Tibial nerve (tissue), 4 donors: Measurements from ENCODE around the gene TEF. TPM values are rescaled to one million over a fixed set of nuclear protein-coding genes. Genes with fewer than 3 reads are reported as not detected.

Experiments
- DNase-seq, 2 donors: peaks; one replicate each; pipeline ENCODE4 v3.0.0-alpha.2; 2019; ENCODE audit warnings: low spot score in 2 of 2
- H3K27ac ChIP-seq, 4 donors: fragments of 200-600 bp; sonication (generic) in 3 of 4; one replicate each; pipeline ENCODE4 v1.5.1; 2017 to 2019; ENCODE audit warnings: mild to moderate bottlenecking in 1 of 4
- H3K27me3 ChIP-seq, 2 donors: fragments of 200-600 bp; sonication (generic) in 1 of 2; one replicate each; pipeline versions ENCODE4 v1.5.1 to v1.6.0; 2017 to 2019
- H3K36me3 ChIP-seq, 3 donors: fragments of 200-600 bp; sonication (generic); one replicate each; pipeline ENCODE4 v1.5.1; 2018 to 2019
- H3K4me1 ChIP-seq, 4 donors: fragments of 200-600 bp; sonication (generic) in 3 of 4; one replicate each; pipeline ENCODE4 v1.5.1; 2017 to 2019
- H3K4me3 ChIP-seq, 4 donors: fragments of 200-600 bp; sonication (generic) in 3 of 4; one replicate each; pipeline ENCODE4 v1.5.1; 2017 to 2019; ENCODE audit warnings: mild to moderate bottlenecking in 1 of 4, moderate library complexity in 1 of 4
- H3K9me3 ChIP-seq, 4 donors: fragments of 200-600 bp; sonication (generic) in 3 of 4; one replicate each; pipeline ENCODE4 v1.5.1; 2017 to 2019
- CTCF ChIP-seq, 5 experiments: fragments of 200-600 bp in 3 of 5; fragments of 450-650 bp in 2 of 5; sonication (generic) in 3 of 5; IDR thresholded peaks; one replicate each; pipeline ENCODE4 v1.5.1; 2016 to 2019; ENCODE audit warnings: antibody characterized with exemption in 5 of 5, mild to moderate bottlenecking in 3 of 5, moderate library complexity in 2 of 5
- EP300 ChIP-seq, 2 donors: sonication (generic); formaldehyde crosslinking; IDR thresholded peaks; one replicate each; pipeline ENCODE4 v1.6.1; 2017; ENCODE audit warnings: antibody characterized with exemption in 2 of 2, mild to moderate bottlenecking in 1 of 2
- POLR2A ChIP-seq, 2 donors: fragments of 450-650 bp; IDR thresholded peaks; one replicate each; pipeline ENCODE4 v1.6.1; 2017; ENCODE audit warnings: antibody characterized with exemption in 2 of 2, mild to moderate bottlenecking in 2 of 2, moderate library complexity in 2 of 2
- WGBS, 2 donors: methylation state at CpG; one replicate each; pipeline ENCODE4 v1.1.5; 2018; 5-methylcytosine and 5-hydroxymethylcytosine counted together
- total RNA-seq, 4 donors: library from RNA; depleted of rRNA; stranded (reverse); fragments of >200 nt; gene quantifications; one replicate each; pipeline ENCODE4 v1.1.0, GENCODE V29; 2016

The TEF gene
- total RNA-seq, 4 donors from 2014 or later, result 20.1 to 49.4 (median 43.9) TPM

- TF ChIP-seq POLR2A (IDR thresholded peaks at IDR 0.05) (no peak), CTCF (IDR thresholded peaks at IDR 0.05) (no peak), EP300 (IDR thresholded peaks at IDR 0.05) (no peak)
- no peak for DNase-seq
- Histone ChIP-seq H3K27ac (no peak overlapping the region), H3K9me3 (no peaks in the 10 kb centered on the region), H3K4me1 (peaks cover 0 to 4% (median 0%) of the 10 kb centered on the region in 4 donors), H3K36me3 (peaks cover 0 to 75% (median 8%) of the 10 kb centered on the region in 3 donors), H3K4me3 (no peak overlapping the region), H3K27me3 (no peaks in the 10 kb centered on the region)
- WGBS, 2 donors, result 83 to 84% methylated on average over 17 of the region's 17 CpGs
Observed at GRCh38 chr22:41358927-41359326, 22.8 kb upstream of the TEF start.

- H3K27ac ChIP-seq, result no peak overlapping the region
- peaks cover 0 to 1% (median 0%) of the 10 kb centered on the region in 4 donors for H3K4me1 ChIP-seq
- TF ChIP-seq POLR2A (IDR thresholded peaks at IDR 0.05), result no peak
- no peak for TF ChIP-seq CTCF (IDR thresholded peaks at IDR 0.05)
- no peak for TF ChIP-seq EP300 (IDR thresholded peaks at IDR 0.05)
- H3K4me3 ChIP-seq, result no peak overlapping the region
- no peaks in the 10 kb centered on the region for H3K27me3 ChIP-seq
- no peak for DNase-seq
- H3K9me3 ChIP-seq, result no peaks in the 10 kb centered on the region
- WGBS, 2 donors, result 68 to 73% methylated on average over 4 of the region's 4 CpGs
- peaks cover 0 to 70% (median 8%) of the 10 kb centered on the region in 3 donors for H3K36me3 ChIP-seq
Observed at GRCh38 chr22:41359376-41359775, 22.4 kb upstream of the TEF start.

GRCh38 chr22:41360126-41360525 lies 21.6 kb upstream of the TEF start:
- TF ChIP-seq EP300 (IDR thresholded peaks at IDR 0.05), result no peak
- no peak for TF ChIP-seq CTCF (IDR thresholded peaks at IDR 0.05)
- TF ChIP-seq POLR2A (IDR thresholded peaks at IDR 0.05), result no peak
- Histone ChIP-seq H3K4me3 (no peak overlapping the region), H3K9me3 (no peaks in the 10 kb centered on the region), H3K27me3 (no peaks in the 10 kb centered on the region), H3K36me3 (peaks cover 0 to 63% (median 8%) of the 10 kb centered on the region in 3 donors), H3K4me1 (no peaks in the 10 kb centered on the region), H3K27ac (no peak overlapping the region)
- 52 to 77% methylated on average over 10 to 11 of the region's 11 CpGs for WGBS, 2 donors
- no peak for DNase-seq

- Histone ChIP-seq H3K27me3 (no peaks in the 10 kb centered on the region), H3K36me3 (peaks cover 0 to 46% (median 0%) of the 10 kb centered on the region in 3 donors), H3K4me3 (no peak overlapping the region), H3K27ac (no peak overlapping the region), H3K9me3 (no peaks in the 10 kb centered on the region), H3K4me1 (peaks cover 0 to 13% (median 5%) of the 10 kb centered on the region in 4 donors)
- no peak for DNase-seq
- TF ChIP-seq EP300 (IDR thresholded peaks at IDR 0.05) (no peak), CTCF (IDR thresholded peaks at IDR 0.05) (no peak), POLR2A (IDR thresholded peaks at IDR 0.05) (no peak)
- WGBS, 2 donors, result 90 to 91% methylated on average over 13 of the region's 13 CpGs
Observed at GRCh38 chr22:41361716-41362310, 19.9 kb upstream of the TEF start.

GRCh38 chr22:41362615-41363014 lies 19.1 kb upstream of the TEF start:
- Histone ChIP-seq H3K4me3 (no peak overlapping the region), H3K27me3 (no peaks in the 10 kb centered on the region), H3K9me3 (no peaks in the 10 kb centered on the region), H3K27ac (no peak overlapping the region), H3K36me3 (peaks cover 0 to 38% (median 0%) of the 10 kb centered on the region in 3 donors), H3K4me1 (peaks cover 0 to 19% (median 7%) of the 10 kb centered on the region in 4 donors)
- TF ChIP-seq POLR2A (IDR thresholded peaks at IDR 0.05) (no peak), EP300 (IDR thresholded peaks at IDR 0.05) (no peak), CTCF (IDR thresholded peaks at IDR 0.05) (no peak)
- DNase-seq, result no peak
- 88 to 90% methylated on average over 5 of the region's 5 CpGs for WGBS, 2 donors
